GM10847 (cell line): ENCODE measurements around the gene PPP1R14B.

Experiments used
- POLR2A ChIP-seq: IDR thresholded peaks from 2 replicates; pipeline ENCODE4 v1.6.1; 2011; ENCODE audit not compliant: insufficient read length; ENCODE audit errors: extremely low read depth

Gene PPP1R14B

GRCh38 chr11:64224891-64225607, 21.7 kb downstream of the PPP1R14B start:
- no peak for TF ChIP-seq POLR2A

GRCh38 chr11:64224151-64224890, 22.4 kb downstream of the PPP1R14B start:
- TF ChIP-seq POLR2A, result peak; percentile 23

- TF ChIP-seq POLR2A, result peak; percentile 13
Measured at GRCh38 chr11:64223001-64223651, 23.6 kb downstream of the PPP1R14B start.

- TF ChIP-seq POLR2A, result no peak
Measured at GRCh38 chr11:64222651-64223000, 24.1 kb downstream of the PPP1R14B start.

- TF ChIP-seq POLR2A, result no peak
Measured at GRCh38 chr11:64220798-64221197, 25.9 kb downstream of the PPP1R14B start.

GRCh38 chr11:64220271-64220670, 26.5 kb downstream of the PPP1R14B start:
- TF ChIP-seq POLR2A, result no peak

- TF ChIP-seq POLR2A, result no peak
Measured at GRCh38 chr11:64219755-64220154, 27.0 kb downstream of the PPP1R14B start.

GRCh38 chr11:64219354-64219684, 27.4 kb downstream of the PPP1R14B start:
- TF ChIP-seq POLR2A, result no peak

- no peak for TF ChIP-seq POLR2A
Measured at GRCh38 chr11:64218628-64219353, 28.0 kb downstream of the PPP1R14B start.

GRCh38 chr11:64216879-64217278, 29.9 kb downstream of the PPP1R14B start:
- TF ChIP-seq POLR2A, result no peak

- TF ChIP-seq POLR2A, result no peak
Measured at GRCh38 chr11:64211181-64211872, 35.4 kb downstream of the PPP1R14B start.

- TF ChIP-seq POLR2A, result no peak
Measured at GRCh38 chr11:64210301-64211020, 36.3 kb downstream of the PPP1R14B start.

- no peak for TF ChIP-seq POLR2A
Measured at GRCh38 chr11:64209563-64209843, 37.2 kb downstream of the PPP1R14B start.

GRCh38 chr11:64208796-64209562, 37.8 kb downstream of the PPP1R14B start:
- no peak for TF ChIP-seq POLR2A
